ENCODE data around the gene CCDC106.

CCDC106 gene

GRCh38 chr19:55615543-55616394 is 32.2 kb upstream of the CCDC106 start:
- H3K27me3 ChIP-seq (ENCODE audit: insufficient read depth, low read length): no peaks in the 10 kb centered on the region
- WGBS: 97% methylated on average over 88 of the region's 88 CpGs

DNA sequence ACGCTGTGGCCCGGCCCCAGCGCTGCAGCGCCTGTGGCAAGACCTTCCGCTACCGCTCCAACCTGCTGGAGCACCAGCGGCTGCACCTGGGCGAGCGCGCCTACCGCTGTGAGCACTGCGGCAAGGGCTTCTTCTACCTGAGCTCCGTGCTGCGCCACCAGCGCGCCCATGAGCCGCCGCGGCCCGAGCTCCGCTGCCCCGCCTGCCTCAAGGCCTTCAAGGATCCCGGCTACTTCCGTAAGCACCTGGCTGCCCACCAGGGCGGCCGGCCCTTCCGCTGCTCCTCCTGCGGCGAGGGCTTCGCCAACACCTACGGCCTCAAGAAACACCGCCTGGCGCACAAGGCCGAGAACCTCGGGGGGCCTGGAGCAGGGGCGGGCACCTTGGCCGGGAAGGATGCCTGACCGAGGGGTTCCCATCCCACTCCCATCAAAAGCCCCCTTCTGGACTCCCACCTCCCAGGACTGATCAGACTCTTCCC is 31.6 kb upstream of the CCDC106 start:
- no peak overlapping the region for H3K9ac ChIP-seq (ENCODE audit: low read depth, low read length)
- no peaks in the 10 kb centered on the region for H3K9me3 ChIP-seq (ENCODE audit: insufficient read depth, low read depth, low read length)
- WGBS: 97% methylated on average over 38 of the region's 38 CpGs
- no peak overlapping the region for H3K27ac ChIP-seq (ENCODE audit: low read depth, low read length)
- peaks cover 34% of the 10 kb centered on the region for H3K36me3 ChIP-seq (ENCODE audit: insufficient read depth, low read length)
- H3K4me3 ChIP-seq (ENCODE audit: low read length): no peak overlapping the region
- H3K27me3 ChIP-seq (ENCODE audit: insufficient read depth, low read length): no peaks in the 10 kb centered on the region
- no peaks in the 10 kb centered on the region for H3K4me1 ChIP-seq (ENCODE audit: insufficient read depth, low read length)

More at GRCh38 chr19:55615543-55616394, 32.2 kb upstream of the CCDC106 start:
- Histone ChIP-seq H3K9me3 (ENCODE audit: insufficient read depth, low read depth, low read length) (no peaks in the 10 kb centered on the region), H3K27ac (ENCODE audit: low read depth, low read length) (no peak overlapping the region), H3K36me3 (ENCODE audit: insufficient read depth, low read length) (peaks cover 29% of the 10 kb centered on the region), H3K4me3 (ENCODE audit: low read length) (no peak overlapping the region), H3K4me1 (ENCODE audit: insufficient read depth, low read length) (no peaks in the 10 kb centered on the region), H3K9ac (ENCODE audit: low read depth, low read length) (no peak overlapping the region)

DNA sequence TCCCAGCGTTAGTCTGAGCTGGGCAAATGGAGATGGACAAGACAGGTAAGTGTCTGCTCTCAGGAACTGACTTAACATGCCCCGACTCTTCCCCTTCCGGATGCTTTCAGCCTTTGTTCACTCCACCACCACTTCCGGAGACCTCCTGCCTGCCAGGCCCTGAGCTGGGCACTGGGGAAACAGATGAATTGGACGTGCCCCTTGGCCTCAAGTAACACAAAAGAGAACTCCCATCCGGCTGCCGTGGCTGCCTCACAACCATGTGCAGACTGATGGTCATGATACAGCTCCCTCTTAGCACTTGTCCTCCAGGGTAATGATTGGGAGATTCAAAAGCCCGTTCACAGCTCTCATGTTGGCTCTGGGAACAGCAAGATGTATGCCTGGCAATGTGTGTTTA is 30.6 kb upstream of the CCDC106 start:
- no peak overlapping the region for H3K27ac ChIP-seq (ENCODE audit: low read depth, low read length)
- WGBS: 93% methylated on average over 8 of the region's 8 CpGs
- peaks cover 34% of the 10 kb centered on the region for H3K36me3 ChIP-seq (ENCODE audit: insufficient read depth, low read length)

DNA sequence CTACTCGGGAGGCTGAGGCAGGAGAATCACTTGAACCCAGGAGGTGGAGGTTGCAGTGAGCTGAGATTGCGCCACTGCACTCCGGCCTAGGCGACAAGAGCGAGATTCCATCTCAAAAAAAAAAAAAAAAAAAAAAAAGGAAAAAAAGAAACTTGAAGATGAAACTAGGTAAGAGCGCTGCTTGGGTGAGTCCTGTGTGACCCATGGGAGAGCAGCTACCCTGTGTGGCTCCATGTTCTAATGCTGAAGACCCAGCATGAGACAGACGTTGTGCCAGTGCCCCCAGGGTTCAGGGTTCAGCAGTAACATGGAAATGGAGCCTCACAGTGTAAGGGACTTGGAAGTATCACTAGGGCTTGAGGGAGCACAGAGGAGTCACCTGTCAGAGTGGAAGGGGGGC is 29.6 kb upstream of the CCDC106 start:
- Histone ChIP-seq H3K4me1 (ENCODE audit: insufficient read depth, low read length) (no peaks in the 10 kb centered on the region), H3K9me3 (ENCODE audit: insufficient read depth, low read depth, low read length) (no peaks in the 10 kb centered on the region), H3K9ac (ENCODE audit: low read depth, low read length) (no peak overlapping the region), H3K27ac (ENCODE audit: low read depth, low read length) (no peak overlapping the region), H3K36me3 (ENCODE audit: insufficient read depth, low read length) (peaks cover 34% of the 10 kb centered on the region), H3K27me3 (ENCODE audit: insufficient read depth, low read length) (no peaks in the 10 kb centered on the region), H3K4me3 (ENCODE audit: low read length) (no peak overlapping the region)
- 88% methylated on average over 5 of the region's 7 CpGs for WGBS

More for the DNA sequence above, 30.6 kb upstream of the CCDC106 start:
- Histone ChIP-seq H3K4me3 (ENCODE audit: low read length) (no peak overlapping the region), H3K9me3 (ENCODE audit: insufficient read depth, low read depth, low read length) (no peaks in the 10 kb centered on the region), H3K4me1 (ENCODE audit: insufficient read depth, low read length) (no peaks in the 10 kb centered on the region), H3K9ac (ENCODE audit: low read depth, low read length) (no peak overlapping the region), H3K27me3 (ENCODE audit: insufficient read depth, low read length) (no peaks in the 10 kb centered on the region)

DNA sequence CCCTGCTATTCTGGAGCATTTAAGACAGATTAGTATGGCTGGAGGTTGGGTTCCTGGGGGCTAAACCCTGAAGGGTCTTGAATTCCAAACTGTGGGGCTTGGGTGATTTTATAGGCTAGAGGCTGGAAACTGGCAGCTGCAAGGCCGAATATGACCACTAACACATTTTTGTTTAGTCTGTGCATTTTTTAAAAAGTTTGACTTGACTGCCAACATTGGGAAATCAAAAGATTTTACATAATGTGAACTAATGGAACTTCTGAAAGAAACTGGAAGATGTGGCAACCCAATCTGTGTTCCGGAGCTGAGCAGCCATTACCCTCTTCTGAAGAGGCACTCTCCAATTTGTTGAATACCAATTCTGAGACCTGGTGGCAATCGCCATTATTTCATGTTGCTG is 28.7 kb upstream of the CCDC106 start:
- H3K9me3 ChIP-seq (ENCODE audit: insufficient read depth, low read depth, low read length): no peaks in the 10 kb centered on the region
- peaks cover 34% of the 10 kb centered on the region for H3K36me3 ChIP-seq (ENCODE audit: insufficient read depth, low read length)
- H3K27ac ChIP-seq (ENCODE audit: low read depth, low read length): no peak overlapping the region
- H3K27me3 ChIP-seq (ENCODE audit: insufficient read depth, low read length): no peaks in the 10 kb centered on the region
- no peak overlapping the region for H3K4me3 ChIP-seq (ENCODE audit: low read length)
- WGBS: 93% methylated on average over 3 of the region's 3 CpGs
- H3K4me1 ChIP-seq (ENCODE audit: insufficient read depth, low read length): no peaks in the 10 kb centered on the region
- no peak overlapping the region for H3K9ac ChIP-seq (ENCODE audit: low read depth, low read length)

DNA sequence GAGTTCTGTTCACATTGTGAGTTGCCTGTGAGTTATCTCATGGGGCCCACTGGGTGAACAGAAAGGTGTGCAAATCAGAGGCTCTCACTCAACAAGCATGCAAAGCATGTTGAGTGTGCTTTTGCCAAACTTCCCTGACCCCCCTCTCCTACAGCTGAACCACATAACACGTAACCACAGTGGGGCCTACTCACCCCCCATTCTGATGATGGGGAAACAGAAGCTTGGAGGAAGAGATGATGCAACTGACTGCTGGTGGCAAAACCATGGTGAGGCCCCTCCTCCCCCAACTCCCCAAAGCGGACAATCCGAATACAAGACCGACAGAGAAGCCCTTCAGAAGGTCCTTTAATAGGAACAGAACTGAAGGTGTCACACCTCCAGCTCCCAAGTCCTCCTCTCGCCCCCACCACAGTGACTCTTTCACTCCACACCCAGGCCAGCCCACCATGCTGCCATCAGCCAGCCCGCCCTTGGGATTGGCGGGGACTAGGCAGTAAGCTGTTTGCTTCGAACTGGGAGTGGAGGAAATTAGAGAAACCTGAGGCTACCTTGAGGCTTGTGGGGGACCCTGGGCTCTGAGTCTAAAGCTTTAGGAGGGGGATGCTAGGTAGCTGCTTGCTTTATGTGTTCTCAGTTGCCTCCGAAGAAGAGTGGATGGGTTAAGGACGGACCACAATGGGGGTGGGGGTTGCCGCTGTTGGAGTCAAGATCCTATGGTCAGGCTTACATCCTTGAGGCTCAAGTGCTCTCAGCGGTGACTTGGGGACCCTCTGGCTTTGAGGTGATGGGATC is 27.4 kb upstream of the CCDC106 start:
- Histone ChIP-seq H3K9ac (ENCODE audit: low read depth, low read length) (no peak overlapping the region), H3K27ac (ENCODE audit: low read depth, low read length) (no peak overlapping the region), H3K9me3 (ENCODE audit: insufficient read depth, low read depth, low read length) (no peaks in the 10 kb centered on the region), H3K36me3 (ENCODE audit: insufficient read depth, low read length) (peaks cover 28% of the 10 kb centered on the region), H3K4me1 (ENCODE audit: insufficient read depth, low read length) (no peaks in the 10 kb centered on the region), H3K4me3 (ENCODE audit: low read length) (no peak overlapping the region), H3K27me3 (ENCODE audit: insufficient read depth, low read length) (no peaks in the 10 kb centered on the region)
- WGBS: 91% methylated on average over 12 of the region's 12 CpGs

- H3K36me3 ChIP-seq (ENCODE audit: insufficient read depth, low read length): peaks cover 25% of the 10 kb centered on the region
- no peaks in the 10 kb centered on the region for H3K4me1 ChIP-seq (ENCODE audit: insufficient read depth, low read length)
- no peak overlapping the region for H3K9ac ChIP-seq (ENCODE audit: low read depth, low read length)
- no peak overlapping the region for H3K27ac ChIP-seq (ENCODE audit: low read depth, low read length)
- H3K27me3 ChIP-seq (ENCODE audit: insufficient read depth, low read length): no peaks in the 10 kb centered on the region
- no peak overlapping the region for H3K4me3 ChIP-seq (ENCODE audit: low read length)
- 94% methylated on average over 9 of the region's 9 CpGs for WGBS
- H3K9me3 ChIP-seq (ENCODE audit: insufficient read depth, low read depth, low read length): no peaks in the 10 kb centered on the region
Measured at GRCh38 chr19:55621205-55621672, 26.8 kb upstream of the CCDC106 start.

DNA sequence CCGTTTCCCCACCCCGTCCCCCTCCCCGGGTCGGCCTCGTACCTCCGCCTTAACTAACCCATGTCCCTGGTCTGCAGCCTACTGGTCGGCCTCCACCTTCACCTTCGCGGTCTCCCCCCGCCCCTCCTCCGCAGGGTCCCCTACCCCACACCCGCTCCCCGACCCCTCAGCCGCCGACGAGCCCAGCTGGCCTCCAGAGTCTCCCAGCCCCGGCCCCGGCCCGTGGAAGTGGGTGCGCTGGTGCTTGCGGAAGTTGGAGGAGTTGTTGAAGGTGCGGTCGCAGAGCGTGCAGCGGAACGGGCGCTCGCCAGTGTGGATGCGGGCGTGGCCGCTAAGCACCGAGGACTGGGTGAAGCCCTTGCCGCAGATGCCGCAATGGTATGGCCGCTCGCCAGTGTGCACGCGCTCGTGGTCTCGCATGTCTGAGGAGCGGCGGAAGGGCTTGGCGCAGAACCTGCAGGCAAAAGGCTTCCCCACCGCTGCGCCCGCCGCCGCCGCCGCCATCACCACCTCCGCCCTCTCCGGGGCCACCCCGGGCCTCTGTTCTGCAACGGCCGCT is 26.3 kb upstream of the CCDC106 start:
- Histone ChIP-seq H3K9ac (ENCODE audit: low read depth, low read length) (no peak overlapping the region), H3K36me3 (ENCODE audit: insufficient read depth, low read length) (peaks cover 20% of the 10 kb centered on the region), H3K27ac (ENCODE audit: low read depth, low read length) (no peak overlapping the region), H3K9me3 (ENCODE audit: insufficient read depth, low read depth, low read length) (no peaks in the 10 kb centered on the region), H3K4me3 (ENCODE audit: low read length) (no peak overlapping the region), H3K4me1 (ENCODE audit: insufficient read depth, low read length) (no peaks in the 10 kb centered on the region), H3K27me3 (ENCODE audit: insufficient read depth, low read length) (no peaks in the 10 kb centered on the region)
- WGBS: 97% methylated on average over 55 of the region's 55 CpGs

GRCh38 chr19:55622242-55622969 is 25.6 kb upstream of the CCDC106 start:
- WGBS: 96% methylated on average over 40 of the region's 40 CpGs
- H3K9ac ChIP-seq (ENCODE audit: low read depth, low read length): no peak overlapping the region
- H3K27me3 ChIP-seq (ENCODE audit: insufficient read depth, low read length): no peaks in the 10 kb centered on the region
- H3K36me3 ChIP-seq (ENCODE audit: insufficient read depth, low read length): peaks cover 16% of the 10 kb centered on the region
- no peaks in the 10 kb centered on the region for H3K9me3 ChIP-seq (ENCODE audit: insufficient read depth, low read depth, low read length)
- no peak overlapping the region for H3K4me3 ChIP-seq (ENCODE audit: low read length)
- H3K4me1 ChIP-seq (ENCODE audit: insufficient read depth, low read length): no peaks in the 10 kb centered on the region
- no peak overlapping the region for H3K27ac ChIP-seq (ENCODE audit: low read depth, low read length)

DNA sequence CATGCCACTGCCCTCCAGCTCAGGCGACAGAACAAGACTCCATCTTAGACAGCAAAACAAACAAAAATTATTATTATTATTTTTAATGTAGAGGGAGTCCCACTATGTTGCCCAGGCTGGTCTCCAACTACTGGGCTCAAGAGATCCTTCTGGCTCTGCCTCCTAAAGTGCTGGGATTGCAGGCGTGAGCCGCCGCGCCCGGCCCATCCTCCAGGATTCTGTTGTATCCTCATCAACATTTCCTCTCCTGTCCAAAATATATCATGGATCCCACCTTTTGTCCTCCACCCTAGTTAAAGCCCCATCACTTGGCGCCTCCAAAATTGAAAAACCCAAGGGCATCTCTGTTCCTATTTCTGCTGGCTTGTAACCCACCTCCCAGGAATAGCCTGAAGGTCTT is 24.9 kb upstream of the CCDC106 start:
- H3K4me1 ChIP-seq (ENCODE audit: insufficient read depth, low read length): no peaks in the 10 kb centered on the region
- H3K36me3 ChIP-seq (ENCODE audit: insufficient read depth, low read length): peaks cover 12% of the 10 kb centered on the region; the same call in 1 of the 2 replicates
- H3K4me3 ChIP-seq (ENCODE audit: low read length): no peak overlapping the region
- no peak overlapping the region for H3K9ac ChIP-seq (ENCODE audit: low read depth, low read length)
- WGBS: 97% methylated on average over 6 of the region's 7 CpGs
- no peak overlapping the region for H3K27ac ChIP-seq (ENCODE audit: low read depth, low read length)
- H3K9me3 ChIP-seq (ENCODE audit: insufficient read depth, low read depth, low read length): no peaks in the 10 kb centered on the region
- H3K27me3 ChIP-seq (ENCODE audit: insufficient read depth, low read length): no peaks in the 10 kb centered on the region
